Measurements from ENCODE around the gene CENPX.

Gene CENPX

GRCh38 chr17:82021107-82021899, 1.4 kb downstream of the CENPX start:
- Histone ChIP-seq H3K4me3 (peak overlapping the region in 1 of 2 donors; percentile 91), H3K4me1 (peaks cover 0 to 33% (median 25%) of the 10 kb centered on the region in 4 donors), H3K36me3 (peaks cover 0 to 25% (median 11%) of the 10 kb centered on the region in 3 donors), H3K27me3 (no peaks in the 10 kb centered on the region), H3K9me3 (no peaks in the 10 kb centered on the region), H3K27ac (peak overlapping the region in 1 of 2 donors; percentile 61)
- intact Hi-C loops (cut with DNase I; ENCODE audit: low total_unique reads) = loop anchor here (2.0 kb wide), 1 partner anchor 63 kb away; no protein-coding TSS in a partner anchor
- DNase-seq = peak; percentile 77 to 86
- peak; percentile 66 to 83 for TF ChIP-seq CTCF (IDR thresholded peaks at IDR 0.05)

GRCh38 chr17:82020572-82021106, 2.0 kb downstream of the CENPX start:
- no peak for DNase-seq
- Histone ChIP-seq H3K36me3 (peaks cover 0 to 25% (median 11%) of the 10 kb centered on the region in 3 donors), H3K4me3 (no peak overlapping the region), H3K4me1 (peaks cover 0 to 33% (median 25%) of the 10 kb centered on the region in 4 donors), H3K27me3 (no peaks in the 10 kb centered on the region), H3K9me3 (no peaks in the 10 kb centered on the region), H3K27ac (no peak overlapping the region)
- intact Hi-C loops (cut with DNase I; ENCODE audit: low total_unique reads) = loop anchor here (2.0 kb wide), 1 partner anchor 62 kb away; no protein-coding TSS in a partner anchor
- no peak for TF ChIP-seq CTCF (IDR thresholded peaks at IDR 0.05)

- Histone ChIP-seq H3K36me3 (peaks cover 0 to 25% (median 11%) of the 10 kb centered on the region in 3 donors), H3K4me3 (no peak overlapping the region), H3K9me3 (no peaks in the 10 kb centered on the region), H3K27ac (no peak overlapping the region), H3K4me1 (peaks cover 0 to 33% (median 25%) of the 10 kb centered on the region in 4 donors), H3K27me3 (no peaks in the 10 kb centered on the region)
- TF ChIP-seq CTCF (IDR thresholded peaks at IDR 0.05) = peak; percentile 42 to 60
- intact Hi-C loops (cut with DNase I; ENCODE audit: low total_unique reads) = loop anchor here (2.0 kb wide), 1 partner anchor 61 kb away; no protein-coding TSS in a partner anchor
- no peak for DNase-seq
Measured at GRCh38 chr17:82019690-82020571, 2.7 kb downstream of the CENPX start.

- Histone ChIP-seq H3K36me3 (peaks cover 0 to 25% (median 11%) of the 10 kb centered on the region in 3 donors), H3K9me3 (no peaks in the 10 kb centered on the region), H3K4me3 (no peak overlapping the region), H3K27me3 (no peaks in the 10 kb centered on the region), H3K4me1 (peaks cover 0 to 28% (median 22%) of the 10 kb centered on the region in 4 donors), H3K27ac (no peak overlapping the region)
- DNase-seq = no peak
- intact Hi-C loops (cut with DNase I; ENCODE audit: low total_unique reads) = no loop called here
- TF ChIP-seq CTCF (IDR thresholded peaks at IDR 0.05) = no peak
Measured at GRCh38 chr17:82018989-82019689, 3.5 kb downstream of the CENPX start.

Data from tibial artery (tissue), 4 donors.